ENCODE results near the gene ELMOD3. TPM values are rescaled to one million over a fixed set of nuclear protein-coding genes. Genes with fewer than 3 reads are reported as not detected.
A peak's percentile ranks its signal among the peaks of the same experiment; 100 is the strongest.
"Not testable (repeated sequence)": the region's sequence is repeated elsewhere in the genome, so short reads cannot be mapped to it uniquely, and the experiment has no call there.

The ELMOD3 gene
- total and polyA plus RNA-seq, 7 experiments from 2014 or later = 9.4 to 33.3 (median 21.0) TPM

DNA sequence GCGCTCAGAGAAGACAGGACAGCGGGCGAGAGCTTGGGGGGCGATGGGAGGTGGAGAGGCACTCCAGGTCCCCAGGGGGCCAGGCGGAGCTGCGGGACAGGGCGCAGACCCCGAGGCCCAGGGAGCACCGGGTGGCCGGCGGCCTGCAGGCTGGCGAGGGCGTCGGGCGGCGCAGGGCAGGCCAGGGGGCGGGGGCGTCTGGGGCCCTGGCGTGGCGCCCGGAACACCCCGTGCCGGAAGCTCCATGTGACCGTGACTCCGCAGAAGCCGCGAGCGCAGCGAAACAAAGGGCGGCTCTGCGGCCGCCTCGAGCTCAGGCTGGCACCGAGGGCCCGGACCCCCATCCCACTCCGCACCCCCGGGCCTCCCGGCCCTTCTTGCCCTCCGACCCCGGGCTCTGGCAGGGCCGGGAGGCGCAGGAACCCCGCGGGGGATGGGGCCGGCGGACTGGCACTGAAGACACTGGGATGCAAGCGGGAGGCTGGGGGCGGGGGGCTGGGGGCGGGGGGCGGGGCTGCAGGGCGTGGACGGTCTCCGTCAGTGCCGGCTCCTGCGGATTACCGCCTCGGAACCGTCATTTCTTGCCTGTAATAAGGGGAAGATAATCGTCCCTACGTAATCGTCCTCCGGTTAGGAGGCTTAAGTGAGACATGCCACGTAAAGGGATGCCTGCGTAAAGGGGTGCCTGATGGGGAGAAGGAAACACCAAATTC, 83.1 kb downstream of the ELMOD3 start:
- DNase-seq = peak; percentile 65 to 78 (median 75)
- H3K36me3 ChIP-seq (ENCODE audit: control insufficient read depth in 2 of 3, insufficient read depth in 3 of 3, low read length in 3 of 3) = no peaks in the 10 kb centered on the region
- H3K9me3 Mint-ChIP-seq = no peaks in the 10 kb centered on the region
- POLR2A ChIA-PET = interaction anchor here (0.6 to 2.7 kb wide), 15 partner anchors 9 to 521 kb away, joined by 3 to 32 read pairs (median 3); partner anchors contain the start of genes ELMOD3, GGCX, MAT2A and RETSAT
- peak; percentile 87 for ATAC-seq
- no peaks in the 10 kb centered on the region for H3K36me3 Mint-ChIP-seq
- intact Hi-C loops (cut with micrococcal nuclease) = loop anchor here (1.0 to 2.0 kb wide), 5 partner anchors 17 to 102 kb away; partner anchors contain the start of genes ELMOD3 (in 2 of the 2), RETSAT (in 2 of the 2) and MAT2A (in 1 of the 2)
- peaks cover 15 to 42% (median 34%) of the 10 kb centered on the region in 7 donors for H3K4me1 Mint-ChIP-seq
- peak overlapping the region; percentile 86 to 95 (median 91) for H3K4me3 Mint-ChIP-seq
- peak overlapping the region; percentile 90 to 96 (median 94) for H3K27ac Mint-ChIP-seq
- no peaks in the 10 kb centered on the region for H3K27me3 Mint-ChIP-seq
- peak overlapping the region; percentile 82 for H3K27ac ChIP-seq (ENCODE audit: low read depth, low read length)
- peaks cover 12 to 25% of the 10 kb centered on the region in 2 donors for H3K4me1 ChIP-seq (ENCODE audit: control insufficient read depth in 2 of 2, insufficient read depth in 2 of 2, low read length in 2 of 2)
- peak overlapping the region; percentile 65 for H3K4me3 ChIP-seq (ENCODE audit: low read length)
- no peaks in the 10 kb centered on the region for H3K27me3 ChIP-seq (ENCODE audit: control insufficient read depth in 2 of 2, insufficient read depth in 2 of 2, low read length in 2 of 2)
- H3K9me3 ChIP-seq (ENCODE audit: control insufficient read depth in 2 of 3, low read length in 3 of 3) = no peaks in the 10 kb centered on the region
- CTCF ChIA-PET = interaction anchor here (0.8 to 1.9 kb wide), 2 partner anchors 16 to 111 kb away, joined by 3 to 5 read pairs; no protein-coding TSS in a partner anchor

DNA sequence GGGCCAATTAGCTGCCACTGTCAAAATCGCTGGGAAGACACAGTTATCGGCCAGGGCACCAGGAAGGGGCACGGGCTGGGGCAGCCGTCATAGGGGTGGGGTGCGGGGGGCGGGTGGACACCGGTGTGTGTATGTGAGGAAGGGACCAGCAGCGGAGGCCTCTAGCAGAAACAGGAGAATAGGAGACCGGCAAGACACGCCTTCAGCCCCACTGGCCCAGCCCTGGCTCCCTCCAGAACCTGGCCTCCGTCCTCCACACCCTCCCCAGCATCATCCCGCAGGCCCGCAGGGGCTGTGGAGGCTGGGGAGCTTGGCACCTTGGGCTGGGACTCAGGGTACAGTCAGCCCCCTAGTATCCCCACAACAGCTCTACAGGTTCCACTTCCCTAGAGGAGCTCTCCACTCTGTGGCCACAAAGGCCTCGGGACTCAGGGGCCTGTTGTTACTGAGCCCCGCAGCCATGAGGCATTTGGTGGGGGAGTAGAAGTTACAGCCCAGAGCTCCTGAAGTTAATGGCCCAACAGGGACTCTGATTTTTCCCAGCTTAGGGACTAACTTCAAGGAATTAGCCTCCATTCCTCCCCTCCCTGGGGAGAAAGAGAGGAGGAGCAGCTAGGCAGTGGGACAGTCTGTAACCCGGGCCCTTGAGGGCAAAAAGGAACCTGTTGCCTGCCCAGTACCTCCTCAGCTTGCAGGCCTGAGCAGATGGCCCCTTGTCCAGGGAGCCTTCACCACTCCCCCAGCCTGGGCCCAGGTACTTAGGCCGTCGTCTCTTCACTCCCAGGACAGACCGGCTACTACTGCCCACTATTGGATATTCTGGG, 83.8 kb downstream of the ELMOD3 start:
- ATAC-seq = peak; percentile 4

DNA sequence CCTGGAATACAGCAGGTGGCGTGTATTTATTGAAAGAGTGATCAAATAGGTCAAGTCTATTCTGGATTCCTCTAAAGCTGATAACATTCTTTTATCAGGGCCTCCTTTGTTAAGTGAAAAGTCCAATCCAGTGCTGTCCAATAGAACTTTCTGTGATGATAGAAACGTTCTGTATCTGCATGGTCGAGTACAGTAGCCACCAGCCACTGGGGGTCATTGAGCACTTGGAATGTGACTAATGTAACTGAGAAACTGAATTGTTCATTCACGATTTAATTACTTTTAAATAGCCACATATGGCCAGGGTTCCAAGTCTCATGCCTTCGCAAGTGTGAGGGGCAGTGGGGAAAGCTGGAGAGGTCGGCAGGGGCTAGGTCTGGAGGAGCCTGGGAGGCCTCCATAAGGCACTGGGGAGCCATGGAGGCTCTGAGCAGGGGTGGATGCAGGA, 84.5 kb downstream of the ELMOD3 start:
- peaks cover 12 to 25% of the 10 kb centered on the region in 2 donors for H3K4me1 ChIP-seq (ENCODE audit: control insufficient read depth in 2 of 2, insufficient read depth in 2 of 2, low read length in 2 of 2)
- CTCF ChIA-PET = interaction anchor here (1.9 kb wide), 1 partner anchor 18 kb away, joined by 5 read pairs; no protein-coding TSS in a partner anchor
- peaks cover 15 to 42% (median 34%) of the 10 kb centered on the region in 7 donors for H3K4me1 Mint-ChIP-seq

More for the DNA sequence above, 83.8 kb downstream of the ELMOD3 start:
- Histone ChIP-seq H3K4me1 (ENCODE audit: control insufficient read depth in 2 of 2, insufficient read depth in 2 of 2, low read length in 2 of 2) (peaks cover 12 to 25% of the 10 kb centered on the region in 2 donors), H3K4me3 (ENCODE audit: low read length) (peak overlapping the region; percentile 65), H3K27me3 (ENCODE audit: control insufficient read depth in 2 of 2, insufficient read depth in 2 of 2, low read length in 2 of 2) (no peaks in the 10 kb centered on the region), H3K9me3 (ENCODE audit: control insufficient read depth in 2 of 3, low read length in 3 of 3) (no peaks in the 10 kb centered on the region), H3K27ac (ENCODE audit: low read depth, low read length) (peak overlapping the region; percentile 82), H3K36me3 (ENCODE audit: control insufficient read depth in 2 of 3, insufficient read depth in 3 of 3, low read length in 3 of 3) (no peaks in the 10 kb centered on the region)
- H3K9me3 Mint-ChIP-seq = no peaks in the 10 kb centered on the region
- DNase-seq = no peak
- intact Hi-C loops (cut with micrococcal nuclease) = loop anchor here (1.0 to 2.0 kb wide), 4 partner anchors 18 to 100 kb away; partner anchors contain the start of genes ELMOD3 (in 2 of the 2) and RETSAT (in 2 of the 2)
- H3K27ac Mint-ChIP-seq = peak overlapping the region; percentile 89 to 96 (median 94)
- peaks cover 15 to 42% (median 34%) of the 10 kb centered on the region in 7 donors for H3K4me1 Mint-ChIP-seq
- ChIA-PET CTCF (interaction anchor here (0.8 to 1.9 kb wide), 2 partner anchors 17 to 110 kb away, joined by 3 to 5 read pairs; no protein-coding TSS in a partner anchor), POLR2A (interaction anchor here (0.6 to 2.7 kb wide), 12 partner anchors 8 to 123 kb away, joined by 3 to 32 read pairs (median 4); partner anchors contain the start of genes ELMOD3, GGCX, MAT2A and RETSAT)
- H3K27me3 Mint-ChIP-seq = no peaks in the 10 kb centered on the region
- H3K36me3 Mint-ChIP-seq = no peaks in the 10 kb centered on the region
- peak overlapping the region; percentile 86 to 95 (median 88) for H3K4me3 Mint-ChIP-seq

DNA sequence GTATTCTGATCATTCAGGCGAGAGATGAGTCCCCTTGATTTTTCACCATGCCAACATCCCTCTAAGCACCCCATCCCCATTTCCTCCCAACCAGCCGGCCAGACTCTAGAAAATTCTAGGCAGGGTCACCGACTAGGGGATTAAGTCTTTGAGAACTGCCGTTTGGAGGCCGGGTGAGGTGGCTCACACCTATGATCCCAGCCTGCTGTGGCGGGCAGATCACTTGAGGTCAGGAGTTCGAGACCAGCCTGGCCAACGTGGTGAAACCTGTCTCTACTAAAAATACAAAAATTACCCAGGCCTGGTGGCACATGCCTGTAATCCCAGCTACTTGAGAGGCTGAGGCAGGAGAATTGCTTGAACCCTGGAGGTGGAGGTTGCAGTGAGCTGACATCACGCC, 85.0 kb downstream of the ELMOD3 start:
- peaks cover 12 to 25% of the 10 kb centered on the region in 2 donors for H3K4me1 ChIP-seq (ENCODE audit: control insufficient read depth in 2 of 2, insufficient read depth in 2 of 2, low read length in 2 of 2)
- CTCF ChIA-PET = interaction anchor here (1.2 kb wide), 1 partner anchor 198 kb away, joined by 3 read pairs; no protein-coding TSS in a partner anchor
- H3K27ac ChIP-seq (ENCODE audit: low read depth, low read length); ATAC-seq; H3K9me3 ChIP-seq (ENCODE audit: control insufficient read depth in 2 of 3, low read length in 3 of 3); H3K27me3 Mint-ChIP-seq; DNase-seq; H3K9me3 Mint-ChIP-seq; H3K36me3 Mint-ChIP-seq; H3K36me3 ChIP-seq (ENCODE audit: control insufficient read depth in 2 of 3, insufficient read depth in 3 of 3, low read length in 3 of 3); H3K4me3 ChIP-seq (ENCODE audit: low read length); H3K27me3 ChIP-seq (ENCODE audit: control insufficient read depth in 2 of 2, insufficient read depth in 2 of 2, low read length in 2 of 2): not testable (repeated sequence)
- peaks cover 15 to 42% (median 34%) of the 10 kb centered on the region in 7 donors for H3K4me1 Mint-ChIP-seq
- H3K27ac Mint-ChIP-seq = peak overlapping the region in 7 of 9 donors; percentile 62 to 87 (median 69)
- peak overlapping the region in 6 of 10 donors; percentile 53 to 71 (median 62) for H3K4me3 Mint-ChIP-seq
- POLR2A ChIA-PET = interaction anchor here (2.7 kb wide), 1 partner anchor 100 kb away, joined by 27 read pairs; the partner anchor contains the start of gene MAT2A
- intact Hi-C loops (cut with micrococcal nuclease) = loop anchor here in 1 of 2 donors (2.0 kb wide), 1 partner anchor 85 kb away; the partner anchor contains the start of genes ELMOD3 and RETSAT

More for the DNA sequence above, 84.5 kb downstream of the ELMOD3 start:
- Mint-ChIP-seq H3K4me3 (peak overlapping the region in 6 of 10 donors; percentile 10 to 87 (median 39)), H3K36me3 (no peaks in the 10 kb centered on the region), H3K27ac (peak overlapping the region in 7 of 9 donors; percentile 9 to 89 (median 48)), H3K9me3 (no peaks in the 10 kb centered on the region), H3K27me3 (no peaks in the 10 kb centered on the region)
- H3K9me3 ChIP-seq (ENCODE audit: control insufficient read depth in 2 of 3, low read length in 3 of 3) = no peaks in the 10 kb centered on the region
- peak overlapping the region; percentile 82 for H3K27ac ChIP-seq (ENCODE audit: low read depth, low read length)
- H3K4me3 ChIP-seq (ENCODE audit: low read length) = no peak overlapping the region
- ATAC-seq (no peak), DNase-seq (no peak)
- POLR2A ChIA-PET = interaction anchor here (1.1 to 2.7 kb wide), 5 partner anchors 10 to 111 kb away, joined by 3 to 32 read pairs (median 18); partner anchors contain the start of genes MAT2A and SH2D6
- H3K27me3 ChIP-seq (ENCODE audit: control insufficient read depth in 2 of 2, insufficient read depth in 2 of 2, low read length in 2 of 2) = no peaks in the 10 kb centered on the region
- H3K36me3 ChIP-seq (ENCODE audit: control insufficient read depth in 2 of 3, insufficient read depth in 3 of 3, low read length in 3 of 3) = no peaks in the 10 kb centered on the region
- intact Hi-C loops (cut with micrococcal nuclease) = loop anchor here in 1 of 2 donors (2.0 kb wide), 1 partner anchor 84 kb away; the partner anchor contains the start of genes ELMOD3 and RETSAT

DNA sequence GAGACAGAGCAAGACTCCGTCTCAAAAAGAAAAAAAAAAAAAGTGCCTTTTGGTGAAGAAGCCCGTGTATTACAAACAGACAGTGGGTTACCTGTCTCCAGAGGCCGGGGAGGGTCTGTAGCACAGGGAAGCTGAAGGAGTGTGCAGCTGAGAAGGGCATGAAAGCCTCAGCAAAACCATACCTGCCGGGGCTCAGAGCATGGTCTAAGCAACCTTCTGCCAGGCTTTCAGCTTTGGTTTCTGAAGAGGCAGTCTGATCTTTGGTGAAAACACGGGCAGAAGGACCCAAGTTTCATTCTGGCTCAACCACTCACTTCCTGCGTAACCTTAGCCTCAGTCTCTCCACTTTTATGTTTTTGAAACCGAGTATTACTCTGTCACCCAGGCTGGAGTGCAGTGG, 85.4 kb downstream of the ELMOD3 start:
- CTCF ChIA-PET = interaction anchor here (1.2 kb wide), 1 partner anchor 198 kb away, joined by 3 read pairs; no protein-coding TSS in a partner anchor

More for the DNA sequence above, 85.4 kb downstream of the ELMOD3 start:
- Mint-ChIP-seq H3K27ac (peak overlapping the region; percentile 41 to 87 (median 69)), H3K4me1 (peaks cover 15 to 42% (median 34%) of the 10 kb centered on the region in 7 donors), H3K36me3 (no peaks in the 10 kb centered on the region), H3K4me3 (peak overlapping the region in 7 of 10 donors; percentile 23 to 71 (median 61)), H3K9me3 (no peaks in the 10 kb centered on the region), H3K27me3 (no peaks in the 10 kb centered on the region)
- DNase-seq = no peak
- H3K4me1 ChIP-seq (ENCODE audit: control insufficient read depth in 2 of 2, insufficient read depth in 2 of 2, low read length in 2 of 2) = peaks cover 12 to 25% of the 10 kb centered on the region in 2 donors
- no peak overlapping the region for H3K4me3 ChIP-seq (ENCODE audit: low read length)
- H3K9me3 ChIP-seq (ENCODE audit: control insufficient read depth in 2 of 3, low read length in 3 of 3) = no peaks in the 10 kb centered on the region
- ATAC-seq = no peak
- POLR2A ChIA-PET = no interaction called here
- intact Hi-C loops (cut with micrococcal nuclease) = loop anchor here in 1 of 2 donors (2.0 kb wide), 1 partner anchor 85 kb away; the partner anchor contains the start of genes ELMOD3 and RETSAT
- H3K36me3 ChIP-seq (ENCODE audit: control insufficient read depth in 2 of 3, insufficient read depth in 3 of 3, low read length in 3 of 3) = no peaks in the 10 kb centered on the region
- H3K27ac ChIP-seq (ENCODE audit: low read depth, low read length) = no peak overlapping the region
- H3K27me3 ChIP-seq (ENCODE audit: control insufficient read depth in 2 of 2, insufficient read depth in 2 of 2, low read length in 2 of 2) = no peaks in the 10 kb centered on the region

Data from naive thymus-derived CD4-positive, alpha-beta T cell (primary cell).